ENCODE measurements around the gene ZNF276.
"Not testable (repeated sequence)": the region's sequence is repeated elsewhere in the genome, so short reads cannot be mapped to it uniquely, and the experiment has no call there.

GRCh38 chr16:89699629-89700099 is 21.7 kb upstream of the ZNF276 start:
- TF ChIP-seq YY1 (IDR thresholded peaks at IDR 0.05; ENCODE audit: insufficient read depth, insufficient read length); SUZ12 (IDR thresholded peaks at IDR 0.05; ENCODE audit: extremely low read depth, insufficient read depth, insufficient read length); ZNF274 (IDR thresholded peaks at IDR 0.05; ENCODE audit: low read depth, low read length): not testable (repeated sequence)
